OCI-LY1 (cell line): ENCODE results near the gene EIF2D.

Experiments
- H2AFZ ChIP-seq: fragments of 200-600 bp; sonication (generic), shearing (Covaris generic); 2 replicates; pipeline ENCODE4 v1.6.0; 2014; ENCODE audit warnings: antibody characterized with exemption, mild to moderate bottlenecking, low read length
- H3F3A ChIP-seq: fragments of 200-600 bp; sonication (generic), shearing (Covaris generic); 2 replicates; pipeline ENCODE4 v1.6.0; 2014; ENCODE audit warnings: mild to moderate bottlenecking, antibody characterized with exemption, low read length, moderate library complexity; ENCODE audit not compliant: insufficient read depth
- H3K27ac ChIP-seq: fragments of 200-600 bp; sonication (generic); 2 replicates; pipeline ENCODE4 v1.5.1; 2014; ENCODE audit warnings: low read length, mixed run types, mild to moderate bottlenecking, low read depth; ENCODE audit not compliant: poor library complexity, severe bottlenecking
- H3K27me3 ChIP-seq: fragments of 200-600 bp; sonication (generic); 2 replicates; pipeline ENCODE4 v1.6.0; 2014; ENCODE audit warnings: antibody characterized with exemption, mild to moderate bottlenecking, low read length, moderate library complexity; ENCODE audit not compliant: insufficient read depth
- H3K36me3 ChIP-seq: fragments of 200-600 bp; sonication (generic); 2 replicates; pipeline ENCODE4 v1.6.1; 2014; ENCODE audit warnings: mild to moderate bottlenecking, antibody characterized with exemption, low read length, moderate library complexity, mixed read lengths; ENCODE audit not compliant: insufficient read depth
- H3K4me1 ChIP-seq: fragments of 200-600 bp; sonication (generic); 2 replicates; pipeline ENCODE4 v1.5.1; 2014; ENCODE audit warnings: mild to moderate bottlenecking, low read length, moderate library complexity; ENCODE audit not compliant: insufficient read depth, severe bottlenecking
- H3K4me2 ChIP-seq: fragments of 200-600 bp; sonication (generic), shearing (Covaris generic); 2 replicates; pipeline ENCODE4 v1.6.1; 2014; ENCODE audit warnings: low read length
- H3K4me3 ChIP-seq: fragments of 200-600 bp; sonication (generic); 2 replicates; pipeline ENCODE4 v1.5.1; 2014; ENCODE audit warnings: low read length, low read depth, mild to moderate bottlenecking, mixed read lengths; ENCODE audit not compliant: poor library complexity, severe bottlenecking
- H3K79me2 ChIP-seq: fragments of 200-600 bp; shearing (Covaris generic); 2 replicates; pipeline ENCODE4 v1.6.1; 2016; ENCODE audit warnings: mixed run types, low read length, mixed read lengths; ENCODE audit not compliant: insufficient read depth
- H3K9ac ChIP-seq: fragments of 200-600 bp; sonication (generic), shearing (Covaris generic); 2 replicates; pipeline ENCODE4 v1.6.1; 2014; ENCODE audit warnings: mild to moderate bottlenecking, low read length, mixed read lengths
- H3K9me2 ChIP-seq: fragments of 200-600 bp; sonication (generic), shearing (Covaris generic); 2 replicates; pipeline ENCODE4 v1.6.1; 2014; ENCODE audit warnings: low read depth, mild to moderate bottlenecking, low read length, mixed read lengths
- H3K9me3 ChIP-seq: fragments of 200-600 bp; shearing (Covaris generic); 2 replicates; pipeline ENCODE4 v1.6.1; 2014; ENCODE audit warnings: low read length, mixed read lengths
- H4K20me1 ChIP-seq: fragments of 200-600 bp; sonication (generic), shearing (Covaris generic); 2 replicates; pipeline ENCODE4 v1.6.0; 2016; ENCODE audit warnings: mild to moderate bottlenecking, low read length; ENCODE audit not compliant: insufficient read depth
- EZH2 ChIP-seq: fragments of 200-600 bp; sonication (generic), shearing (Covaris generic); IDR thresholded peaks from 2 replicates; pipeline ENCODE4 v1.8.0; 2017; ENCODE audit warnings: borderline replicate concordance, mixed run types, mild to moderate bottlenecking, antibody characterized with exemption, low read length, moderate library complexity, mixed read lengths
- TF ChIP-seq, protein P1 (sequence below): fragments of 200-600 bp; sonication (generic), shearing (Covaris generic); IDR thresholded peaks from 2 replicates; pipeline ENCODE4 v1.5.1; 2017; ENCODE audit warnings: mild to moderate bottlenecking, antibody characterized with exemption, low read length, moderate library complexity, mixed read lengths

Gene EIF2D

DNA sequence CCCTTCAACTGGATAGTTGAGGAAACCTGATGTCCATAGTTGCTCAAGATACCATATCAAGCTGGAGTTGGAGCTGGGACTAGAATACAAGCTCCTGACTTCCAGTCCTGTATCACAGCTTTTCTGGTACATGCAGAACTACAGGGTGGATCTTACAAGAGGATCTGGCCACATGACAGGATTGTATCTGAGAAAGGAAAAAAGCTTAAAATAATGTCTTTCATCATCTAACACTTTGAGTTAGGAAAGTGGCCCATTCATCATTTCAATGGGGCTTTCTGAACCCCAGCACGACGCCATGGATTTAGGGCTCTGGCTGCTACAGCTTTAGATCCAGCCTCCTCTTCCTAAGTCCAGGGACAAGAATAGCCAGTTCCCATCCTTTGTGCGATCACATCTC, 58.1 kb downstream of the EIF2D start:
- no peak overlapping the region for H3K4me2 ChIP-seq
- H3K4me3 ChIP-seq, result no peak overlapping the region
- no peaks in the 10 kb centered on the region for H3K36me3 ChIP-seq
- no peaks in the 10 kb centered on the region for H3K9me3 ChIP-seq
- H3F3A ChIP-seq, result no peaks in the 10 kb centered on the region
- H2AFZ ChIP-seq, result no peak overlapping the region
- H3K27ac ChIP-seq, result no peak overlapping the region
- peaks cover 32% of the 10 kb centered on the region for H3K4me1 ChIP-seq
- no peaks in the 10 kb centered on the region for H3K79me2 ChIP-seq
- H3K9ac ChIP-seq, result no peak overlapping the region
- H3K9me2 ChIP-seq, result no peaks in the 10 kb centered on the region
- H4K20me1 ChIP-seq, result no peaks in the 10 kb centered on the region
- no peak for TF ChIP-seq EZH2
- TF ChIP-seq, protein P1, sequence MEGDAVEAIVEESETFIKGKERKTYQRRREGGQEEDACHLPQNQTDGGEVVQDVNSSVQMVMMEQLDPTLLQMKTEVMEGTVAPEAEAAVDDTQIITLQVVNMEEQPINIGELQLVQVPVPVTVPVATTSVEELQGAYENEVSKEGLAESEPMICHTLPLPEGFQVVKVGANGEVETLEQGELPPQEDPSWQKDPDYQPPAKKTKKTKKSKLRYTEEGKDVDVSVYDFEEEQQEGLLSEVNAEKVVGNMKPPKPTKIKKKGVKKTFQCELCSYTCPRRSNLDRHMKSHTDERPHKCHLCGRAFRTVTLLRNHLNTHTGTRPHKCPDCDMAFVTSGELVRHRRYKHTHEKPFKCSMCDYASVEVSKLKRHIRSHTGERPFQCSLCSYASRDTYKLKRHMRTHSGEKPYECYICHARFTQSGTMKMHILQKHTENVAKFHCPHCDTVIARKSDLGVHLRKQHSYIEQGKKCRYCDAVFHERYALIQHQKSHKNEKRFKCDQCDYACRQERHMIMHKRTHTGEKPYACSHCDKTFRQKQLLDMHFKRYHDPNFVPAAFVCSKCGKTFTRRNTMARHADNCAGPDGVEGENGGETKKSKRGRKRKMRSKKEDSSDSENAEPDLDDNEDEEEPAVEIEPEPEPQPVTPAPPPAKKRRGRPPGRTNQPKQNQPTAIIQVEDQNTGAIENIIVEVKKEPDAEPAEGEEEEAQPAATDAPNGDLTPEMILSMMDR, result no peak
- no peaks in the 10 kb centered on the region for H3K27me3 ChIP-seq

DNA sequence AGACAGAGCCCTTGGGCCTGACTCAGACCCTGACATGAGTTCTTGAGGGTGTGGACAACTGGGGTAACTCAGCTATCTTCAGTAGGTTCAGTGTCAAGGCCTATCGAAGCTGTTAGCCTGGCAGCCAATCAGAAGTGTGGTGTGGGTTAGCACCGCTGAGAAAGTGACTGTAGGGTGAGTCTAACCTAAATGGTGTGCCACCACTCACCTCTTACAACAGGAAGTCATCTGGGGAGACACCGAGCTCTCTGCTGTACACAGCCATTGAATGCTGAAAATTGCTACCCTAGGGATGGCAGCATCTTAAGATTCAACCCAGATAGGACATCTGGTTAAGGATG, 60.3 kb downstream of the EIF2D start:
- H3K27ac ChIP-seq, result no peak overlapping the region
- no peaks in the 10 kb centered on the region for H4K20me1 ChIP-seq
- no peaks in the 10 kb centered on the region for H3K36me3 ChIP-seq
- H3K4me3 ChIP-seq, result no peak overlapping the region
- H3K27me3 ChIP-seq, result no peaks in the 10 kb centered on the region
- no peaks in the 10 kb centered on the region for H3K9me3 ChIP-seq
- no peaks in the 10 kb centered on the region for H3F3A ChIP-seq
- H3K9ac ChIP-seq, result no peak overlapping the region
- no peaks in the 10 kb centered on the region for H3K79me2 ChIP-seq
- no peak for TF ChIP-seq EZH2
- TF ChIP-seq, protein P1, result no peak
- no peaks in the 10 kb centered on the region for H3K9me2 ChIP-seq
- peaks cover 20% of the 10 kb centered on the region for H3K4me1 ChIP-seq
- H2AFZ ChIP-seq, result no peak overlapping the region
- H3K4me2 ChIP-seq, result no peak overlapping the region

DNA sequence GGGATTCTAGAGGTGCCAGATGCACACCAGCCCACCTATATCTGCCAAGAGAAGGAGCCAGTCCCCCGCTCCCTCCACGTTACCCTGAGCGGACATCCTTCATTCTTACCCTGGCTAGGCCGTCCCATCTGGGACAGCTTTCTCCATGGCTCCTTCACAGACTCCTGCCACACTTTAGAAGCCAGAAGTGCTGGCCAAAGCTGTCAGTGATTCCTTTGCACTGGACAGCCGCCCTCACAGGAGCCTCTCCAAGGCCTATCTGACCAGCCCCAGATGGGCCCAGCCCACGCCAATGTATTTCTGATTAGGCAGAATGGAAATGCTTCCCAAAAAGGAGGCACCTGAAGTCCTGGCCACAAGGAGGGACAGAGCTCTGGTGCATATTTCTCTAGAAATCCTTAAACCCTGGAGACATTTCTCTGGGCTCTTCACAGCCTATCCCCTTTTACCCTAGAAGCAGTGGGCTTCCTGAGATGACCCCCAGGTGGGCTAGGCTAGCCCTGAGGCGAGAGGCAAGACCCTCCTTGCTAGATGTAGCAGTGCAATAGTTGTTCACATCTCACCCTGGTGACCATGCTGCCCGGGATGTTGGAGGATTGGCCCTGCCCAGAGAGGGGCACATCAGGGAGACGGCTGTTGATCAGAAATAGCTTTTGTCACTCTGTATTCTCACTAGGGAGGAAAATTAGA, 60.8 kb downstream of the EIF2D start:
- TF ChIP-seq EZH2, result no peak
- TF ChIP-seq, protein P1, result no peak
- H3K4me2 ChIP-seq, result no peak overlapping the region
- no peak overlapping the region for H3K27ac ChIP-seq
- H3K79me2 ChIP-seq, result no peaks in the 10 kb centered on the region
- no peaks in the 10 kb centered on the region for H3F3A ChIP-seq
- peaks cover 14% of the 10 kb centered on the region for H3K4me1 ChIP-seq
- H4K20me1 ChIP-seq, result no peaks in the 10 kb centered on the region
- H3K9ac ChIP-seq, result no peak overlapping the region
- no peaks in the 10 kb centered on the region for H3K9me2 ChIP-seq
- no peaks in the 10 kb centered on the region for H3K27me3 ChIP-seq
- no peak overlapping the region for H2AFZ ChIP-seq
- H3K36me3 ChIP-seq, result no peaks in the 10 kb centered on the region
- no peaks in the 10 kb centered on the region for H3K9me3 ChIP-seq
- H3K4me3 ChIP-seq, result no peak overlapping the region
